Liver (tissue), 5 donors: Measurements from ENCODE around the gene PFN1. TPM values are rescaled to one million over a fixed set of nuclear protein-coding genes. Genes with fewer than 3 reads are reported as not detected.

ENCODE experiments used
- polyA plus RNA-seq, 2 donors: library from polyadenylated mRNA; stranded (reverse) in 1 of 2; unstranded in 1 of 2; fragments of 200-250 nt in 1 of 2; fragments of >200 nt in 1 of 2; fragmentation: Nextera tagmentation in 1 of 2; extraction: Ambion mirVana in 1 of 2; gene quantifications; one replicate each; pipeline versions ENCODE4 v1.2.1 to v1.2.3, GENCODE V29; 2013 to 2015
- small RNA-seq: library from RNA; depleted of rRNA; stranded (forward); fragments of <200 nt; gene quantifications from one replicate; pipeline ENCODE3, GENCODE V24; 2014
- total RNA-seq, 2 donors: library from RNA; depleted of rRNA; stranded (reverse); fragments of >200 nt; gene quantifications; one replicate each; pipeline ENCODE4 v1.2.3, GENCODE V29; 2014
- donor health status: healthy.
- donor health status: healthy.
- donor health status: healthy.

Gene PFN1
- total and polyA plus RNA-seq, 4 donors = 150 to 672 (median 580) TPM

Small RNA genes lying within 50 kb of the gene (small RNA-seq; reads per million reads assigned to genes)
- gene MIR6864 (not detected), gene MIR6865 (not detected)

Other genes with a start within 250 kb of the PFN1 start
- 10 to 100 TPM; 14.2 to 14.8 TPM for gene PELP1, start 244.4 kb downstream of the PFN1 start, total RNA-seq
- gene PELP1, start 244.4 kb downstream of the PFN1 start, polyA plus RNA-seq = 10 to 100 TPM in 1 of 2 donors, 1 to 10 TPM in 1; 5.1 to 12.8 TPM
- 10 to 100 TPM; 11.8 to 14.1 TPM for gene ARRB2, start 237.9 kb downstream of the PFN1 start, total RNA-seq
- gene ARRB2, start 237.9 kb downstream of the PFN1 start, polyA plus RNA-seq = 10 to 100 TPM; 13.7 to 16.5 TPM
- 10 to 100 TPM; 11.2 to 11.5 TPM for gene MED11, start 217.1 kb downstream of the PFN1 start, total RNA-seq
- gene MED11, start 217.1 kb downstream of the PFN1 start, polyA plus RNA-seq = 10 to 100 TPM; 15.9 to 35.6 TPM
- under 1 TPM; 0.47 to 0.67 TPM for gene ZMYND15, start 208.7 kb downstream of the PFN1 start, total RNA-seq
- 1 to 10 TPM in 1 of 2 donors, under 1 TPM in 1; 0.75 to 2.4 TPM for gene ZMYND15, start 208.7 kb downstream of the PFN1 start, polyA plus RNA-seq
- gene CXCL16, start 208.6 kb downstream of the PFN1 start, total RNA-seq = 10 to 100 TPM; 10.7 to 15.3 TPM
- 10 to 100 TPM; 16.9 to 41.1 TPM for gene CXCL16, start 208.6 kb downstream of the PFN1 start, polyA plus RNA-seq
- 10 to 100 TPM; 20.1 to 32.5 TPM for gene TM4SF5, start 176.6 kb downstream of the PFN1 start, total RNA-seq
- gene TM4SF5, start 176.6 kb downstream of the PFN1 start, polyA plus RNA-seq = 100 to 1,000 TPM; 198 to 309 TPM
- 1 to 10 TPM; 1.7 to 1.8 TPM for gene VMO1, start 162.2 kb downstream of the PFN1 start, total RNA-seq
- 1 to 10 TPM; 5.9 to 9.1 TPM for gene VMO1, start 162.2 kb downstream of the PFN1 start, polyA plus RNA-seq
- gene GLTPD2, start 159.6 kb downstream of the PFN1 start, total RNA-seq = 10 to 100 TPM; 15.1 to 34.5 TPM
- gene GLTPD2, start 159.6 kb downstream of the PFN1 start, polyA plus RNA-seq = 10 to 100 TPM; 16.9 to 63.2 TPM
- 10 to 100 TPM; 64.7 to 95.5 TPM for gene PSMB6, start 152.4 kb downstream of the PFN1 start, total RNA-seq
- gene PSMB6, start 152.4 kb downstream of the PFN1 start, polyA plus RNA-seq = 100 to 1,000 TPM; 155 to 219 TPM
- 10 to 100 TPM in 1 of 2 donors, 1 to 10 TPM in 1; 3.5 to 15.8 TPM for gene PLD2, start 141.4 kb downstream of the PFN1 start, total RNA-seq
- gene PLD2, start 141.4 kb downstream of the PFN1 start, polyA plus RNA-seq = 1 to 10 TPM; 5.6 to 6.0 TPM
- 10 to 100 TPM; 25.6 to 30.6 TPM for gene MINK1, start 115.2 kb downstream of the PFN1 start, total RNA-seq
- 10 to 100 TPM in 1 of 2 donors, 1 to 10 TPM in 1; 6.9 to 16.6 TPM for gene MINK1, start 115.2 kb downstream of the PFN1 start, polyA plus RNA-seq
- 1 to 10 TPM; 1.1 to 2.3 TPM for gene C17orf107, start 49.0 kb downstream of the PFN1 start, total RNA-seq
- 1 to 10 TPM in 1 of 2 donors, under 1 TPM in 1; 0.19 to 5.9 TPM for gene C17orf107, start 49.0 kb downstream of the PFN1 start, polyA plus RNA-seq
- under 1 TPM; 0.19 to 0.84 TPM for gene CHRNE, start 45.4 kb downstream of the PFN1 start, total RNA-seq
- 1 to 10 TPM in 1 of 2 donors, under 1 TPM in 1; 0.47 to 3.1 TPM for gene CHRNE, start 45.4 kb downstream of the PFN1 start, polyA plus RNA-seq
- gene GP1BA, start 16.3 kb downstream of the PFN1 start, total RNA-seq = 1 to 10 TPM in 1 of 2 donors, not detected in 1; 2.3 TPM
- gene GP1BA, start 16.3 kb downstream of the PFN1 start, polyA plus RNA-seq = under 1 TPM; 0.03 to 0.18 TPM
- gene SLC25A11, start 8.5 kb downstream of the PFN1 start, total RNA-seq = 10 to 100 TPM; 28.5 to 40.7 TPM
- 10 to 100 TPM; 51.3 to 54.1 TPM for gene SLC25A11, start 8.5 kb downstream of the PFN1 start, polyA plus RNA-seq
- gene RNF167, start 8.3 kb downstream of the PFN1 start, total RNA-seq = 10 to 100 TPM; 15.9 to 23.4 TPM
- gene RNF167, start 8.3 kb downstream of the PFN1 start, polyA plus RNA-seq = 10 to 100 TPM; 25.4 to 72.6 TPM
- 10 to 100 TPM; 26.3 to 27.5 TPM for gene ENO3, start 2.6 kb upstream of the PFN1 start, total RNA-seq
- gene ENO3, start 2.6 kb upstream of the PFN1 start, polyA plus RNA-seq = 100 to 1,000 TPM in 1 of 2 donors, 10 to 100 TPM in 1; 34.1 to 117 TPM
- gene SPAG7, start 19.3 kb upstream of the PFN1 start, total RNA-seq = 10 to 100 TPM; 18.6 to 19.8 TPM
- 10 to 100 TPM; 32.1 to 66.3 TPM for gene SPAG7, start 19.3 kb upstream of the PFN1 start, polyA plus RNA-seq
- 1 to 10 TPM; 7.8 to 9.6 TPM for gene CAMTA2, start 39.1 kb upstream of the PFN1 start, total RNA-seq
- 10 to 100 TPM; 14.3 to 17.6 TPM for gene CAMTA2, start 39.1 kb upstream of the PFN1 start, polyA plus RNA-seq
- under 1 TPM; 0.28 to 0.42 TPM for gene INCA1, start 49.0 kb upstream of the PFN1 start, total RNA-seq
- gene INCA1, start 49.0 kb upstream of the PFN1 start, polyA plus RNA-seq = under 1 TPM; 0.68 to 0.75 TPM
- gene KIF1C, start 49.4 kb upstream of the PFN1 start, total RNA-seq = 10 to 100 TPM; 19.7 to 62.2 TPM
- 10 to 100 TPM; 10.4 to 53.8 TPM for gene KIF1C, start 49.4 kb upstream of the PFN1 start, polyA plus RNA-seq
- under 1 TPM in 1 of 2 donors, not detected in 1; 0.28 TPM for gene SLC52A1, start 86.9 kb upstream of the PFN1 start, total RNA-seq
- under 1 TPM; 0.08 to 0.11 TPM for gene SLC52A1, start 86.9 kb upstream of the PFN1 start, polyA plus RNA-seq
- gene ZFP3, start 129.9 kb upstream of the PFN1 start, total RNA-seq = 1 to 10 TPM; 1.6 TPM
- under 1 TPM; 0.46 to 0.56 TPM for gene ZFP3, start 129.9 kb upstream of the PFN1 start, polyA plus RNA-seq
- 1 to 10 TPM; 2.5 to 4.0 TPM for gene ZNF232, start 163.3 kb upstream of the PFN1 start, total RNA-seq
- gene ZNF232, start 163.3 kb upstream of the PFN1 start, polyA plus RNA-seq = 1 to 10 TPM; 2.9 to 3.0 TPM
- under 1 TPM; under 0.01 to 0.05 TPM for gene USP6, start 167.5 kb upstream of the PFN1 start, total RNA-seq
- under 1 TPM in 1 of 2 donors, not detected in 1; 0.18 TPM for gene USP6, start 167.5 kb upstream of the PFN1 start, polyA plus RNA-seq
- gene ZNF594, start 243.3 kb upstream of the PFN1 start, total RNA-seq = 1 to 10 TPM; 6.7 to 7.4 TPM
- gene ZNF594, start 243.3 kb upstream of the PFN1 start, polyA plus RNA-seq = 1 to 10 TPM in 1 of 2 donors, under 1 TPM in 1; 0.76 to 1.5 TPM